GM15510 (cell line): ENCODE results near the gene WASF3.

Source experiments
- POLR2A ChIP-seq: IDR thresholded peaks from 3 replicates; pipeline ENCODE4 v1.6.1; 2011; ENCODE audit warnings: borderline replicate concordance; ENCODE audit not compliant: insufficient read length; ENCODE audit errors: extremely low read depth

Gene WASF3

DNA sequence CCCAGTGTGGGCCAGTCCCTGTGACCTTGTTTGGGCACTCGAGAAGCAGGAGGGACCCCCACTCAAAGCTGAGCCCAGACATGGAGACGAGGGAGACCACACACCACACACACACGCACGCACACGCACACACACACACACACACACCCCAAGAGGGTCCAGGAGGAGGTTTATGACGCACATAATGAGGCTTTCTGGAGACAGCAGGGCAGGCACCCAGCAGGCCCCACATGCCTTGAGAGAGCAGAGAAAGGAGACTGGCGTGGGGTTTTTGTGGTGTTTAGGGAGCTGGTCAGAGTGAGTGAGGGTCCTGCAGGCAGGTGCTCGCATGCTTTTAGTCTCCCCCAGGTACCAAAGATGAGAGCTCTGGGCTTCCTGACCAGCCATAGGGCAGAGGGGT, 160.7 kb downstream of the WASF3 start:
- TF ChIP-seq POLR2A, result no peak

DNA sequence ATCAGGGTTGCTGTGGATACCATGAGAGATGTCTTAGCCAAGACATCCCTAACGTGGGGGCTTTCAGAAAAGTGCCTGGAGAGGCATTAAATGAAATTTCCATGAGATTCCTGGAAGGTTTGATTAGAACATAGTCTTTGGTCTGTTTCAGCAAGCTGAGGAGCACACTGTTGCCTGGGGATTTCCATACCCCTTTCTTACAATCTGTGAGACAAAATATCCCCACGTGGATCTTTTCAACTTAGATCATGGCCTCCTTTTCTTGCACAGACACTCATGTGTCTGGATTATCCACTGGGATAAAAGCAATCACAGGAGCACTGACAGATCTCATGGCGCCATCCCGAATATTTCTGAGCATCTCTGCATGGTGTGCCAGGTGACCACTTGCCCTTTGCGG, 161.4 kb downstream of the WASF3 start:
- TF ChIP-seq POLR2A, result no peak

DNA sequence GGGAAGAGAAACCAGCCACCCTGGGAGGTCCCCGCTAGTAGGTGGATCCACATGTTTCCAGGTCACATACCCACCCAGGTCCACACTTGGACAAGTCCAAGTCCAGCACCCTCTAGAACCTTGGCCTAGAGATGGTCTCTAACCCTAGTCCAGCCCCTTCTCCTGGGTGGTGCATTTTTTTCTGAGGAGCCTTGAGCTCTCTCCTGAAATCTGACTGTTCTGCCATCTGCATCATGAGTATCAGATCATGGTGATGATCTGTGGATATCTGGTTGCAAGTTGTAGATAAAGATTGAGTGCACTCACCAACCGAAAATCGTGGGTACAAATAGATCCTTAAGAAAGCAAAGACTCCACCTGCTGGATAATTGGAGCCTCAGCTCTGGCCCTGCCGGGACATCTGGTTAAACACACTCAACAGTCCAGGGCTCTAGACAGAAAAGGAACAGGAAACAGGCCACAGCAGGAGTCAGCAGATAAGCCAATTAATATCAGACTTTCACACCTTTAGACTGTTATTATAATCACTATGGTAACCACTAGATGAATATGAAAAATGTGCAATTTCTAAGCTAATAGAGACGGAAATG, 162.0 kb downstream of the WASF3 start:
- no peak for TF ChIP-seq POLR2A

DNA sequence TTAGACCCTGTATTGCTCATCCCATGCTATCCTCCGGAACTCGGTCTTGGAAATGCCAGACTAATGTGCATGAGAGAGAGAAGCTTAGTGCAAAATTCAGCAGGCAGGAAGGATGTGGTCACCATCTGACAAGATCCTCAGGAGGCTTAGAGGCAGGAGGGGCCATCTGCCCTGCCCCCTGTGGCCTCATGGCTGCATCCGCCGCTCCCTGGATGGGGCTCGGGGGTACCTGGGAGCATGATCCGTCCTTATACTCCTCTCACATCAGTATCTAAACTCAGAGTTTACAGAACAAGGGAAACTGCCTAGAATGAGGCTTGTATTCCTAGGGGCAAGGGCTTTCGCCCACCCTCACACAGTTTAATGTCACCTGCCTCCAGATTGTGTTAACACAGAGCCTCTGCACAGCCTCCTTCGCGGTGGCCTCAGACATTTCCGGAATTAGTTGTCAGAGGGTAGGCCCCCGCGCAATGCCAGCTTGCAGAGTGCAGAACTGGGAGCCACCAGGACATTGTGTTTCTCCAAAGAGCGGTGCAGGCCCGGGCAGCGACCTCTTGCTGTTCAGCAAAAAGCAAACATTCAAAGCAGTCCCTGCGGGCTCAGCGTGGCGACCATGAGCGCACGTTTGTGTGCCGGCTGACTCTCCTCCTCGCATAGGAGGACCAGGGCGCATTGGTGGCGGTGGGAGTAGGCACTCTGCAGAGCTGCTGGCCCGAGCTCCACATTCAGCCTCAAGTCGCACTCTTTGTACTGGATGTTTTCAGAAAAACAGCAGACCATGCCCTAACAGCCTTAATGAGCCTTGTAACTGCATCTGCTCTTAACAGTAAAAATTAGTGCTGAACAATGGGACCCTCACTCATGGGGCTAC, 164.0 kb downstream of the WASF3 start:
- TF ChIP-seq POLR2A, result no peak

DNA sequence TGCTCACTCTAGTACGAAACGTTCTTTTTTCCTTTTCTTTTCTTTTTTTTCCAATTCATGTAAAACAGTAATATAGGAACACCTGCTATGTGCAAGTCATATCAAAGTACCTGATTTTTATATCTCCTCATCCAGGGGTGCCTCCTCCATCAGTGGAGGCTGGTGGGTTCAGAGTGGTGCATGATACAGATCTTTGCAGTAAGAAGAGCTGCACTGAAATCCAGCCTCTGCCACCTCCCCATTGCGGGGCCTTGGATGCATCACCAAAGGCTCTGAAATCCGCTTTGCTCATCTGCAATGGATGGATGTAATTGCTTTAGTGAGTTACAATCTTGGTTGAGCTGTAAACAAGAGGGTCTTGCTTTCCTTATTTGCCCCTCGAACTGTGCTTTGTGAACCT, 164.8 kb downstream of the WASF3 start:
- no peak for TF ChIP-seq POLR2A

DNA sequence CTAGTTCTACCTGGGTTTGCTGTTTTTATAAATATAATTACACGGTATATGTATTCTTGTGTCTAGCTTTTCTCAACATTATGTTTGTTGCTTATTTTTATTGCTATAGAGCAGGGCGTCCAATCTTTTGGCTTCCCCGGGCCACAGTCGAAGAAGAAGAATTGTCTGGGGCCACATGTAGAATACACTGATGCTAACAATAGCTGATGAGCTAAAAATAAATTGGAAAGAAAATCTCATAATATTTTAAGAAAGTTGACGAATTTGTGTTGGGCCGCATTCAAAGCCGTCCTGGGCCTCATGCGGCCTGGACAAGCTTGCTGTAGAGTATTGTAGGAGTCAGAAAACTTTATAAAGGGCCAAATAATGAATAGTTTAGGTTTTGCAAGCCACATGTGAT, 169.2 kb downstream of the WASF3 start:
- no peak for TF ChIP-seq POLR2A

DNA sequence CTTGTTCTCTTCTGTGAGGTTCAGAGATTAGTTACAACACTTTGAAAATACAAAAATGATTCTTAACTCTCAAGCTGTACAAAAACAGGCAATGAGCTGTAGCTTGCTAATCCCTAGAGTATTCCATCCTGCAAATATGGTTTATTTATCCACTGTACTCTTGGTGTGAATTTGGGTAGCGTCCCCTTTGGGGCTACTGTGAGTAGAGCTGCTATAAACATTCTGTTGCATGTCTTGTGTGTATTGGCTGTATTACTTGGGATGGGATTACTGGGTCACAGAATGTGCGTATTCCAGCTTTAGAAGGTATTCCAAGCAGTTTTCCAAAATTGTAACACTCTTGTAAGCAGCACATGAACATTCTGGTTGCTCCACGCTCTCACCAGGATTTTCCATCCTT, 169.6 kb downstream of the WASF3 start:
- TF ChIP-seq POLR2A, result no peak

DNA sequence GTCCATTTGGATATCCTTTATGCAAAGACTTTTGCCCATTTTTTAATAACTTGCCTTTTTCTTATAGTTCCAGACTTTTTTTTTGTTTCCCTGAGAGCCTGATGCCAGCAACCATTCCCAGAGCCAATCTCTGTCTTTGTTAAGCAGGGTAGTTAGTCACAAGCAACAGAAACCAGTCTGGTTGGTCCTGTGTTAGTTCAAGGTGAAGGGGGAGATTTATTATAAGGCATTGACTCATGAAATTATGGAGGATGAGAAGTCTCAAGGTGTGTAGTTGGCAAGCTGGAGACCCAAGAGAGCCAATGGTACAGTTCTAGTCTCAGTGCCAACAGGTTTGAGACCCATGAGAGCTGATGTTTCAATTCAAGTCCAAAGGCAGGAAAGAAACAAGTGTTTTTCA, 170.2 kb downstream of the WASF3 start:
- no peak for TF ChIP-seq POLR2A

DNA sequence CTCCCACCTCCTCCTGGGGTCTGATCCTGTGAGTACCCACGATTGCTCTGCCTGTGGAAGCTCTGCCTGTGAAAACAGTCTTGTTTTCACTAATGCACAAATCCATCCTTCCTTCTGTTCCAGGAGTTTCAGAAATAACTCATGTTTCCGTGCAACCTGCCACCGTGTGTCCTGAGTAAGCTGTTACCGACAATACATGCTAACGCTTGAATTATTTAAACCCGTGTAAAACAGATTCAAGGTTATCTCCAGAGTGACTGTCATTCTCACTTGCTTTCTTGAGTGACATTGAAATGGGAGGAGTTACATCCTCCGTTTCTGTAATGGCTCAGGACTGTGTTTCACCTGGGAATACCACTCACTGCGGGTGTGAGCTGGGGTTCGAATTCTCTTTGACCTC, 178.2 kb downstream of the WASF3 start:
- TF ChIP-seq POLR2A, result no peak
